AG04450 (cell line): ENCODE data around the gene GTF2IRD1. TPM values are rescaled to one million over a fixed set of nuclear protein-coding genes. Genes with fewer than 3 reads are reported as not detected.

Experiments
- CTCF ChIA-PET: fragments of 300-600, 350-600 bp; formaldehyde crosslinking; extraction: SDS; loops from one replicate; lab custom pipeline; 2022; ENCODE audit warnings: antibody characterized with exemption, inconsistent platforms; lab: Charles Lee
- POLR2A ChIA-PET: fragments of 350-600 bp; formaldehyde crosslinking; extraction: SDS; loops from one replicate; lab custom pipeline; 2021; ENCODE audit warnings: antibody characterized with exemption, inconsistent platforms; lab: Yijun Ruan, JAX
- DNase-seq: peaks from one replicate; pipeline ENCODE4 v3.0.0-alpha.2; 2011; ENCODE audit warnings: low read depth, low spot score
- H3K27ac ChIP-seq: one replicate; pipeline ENCODE4 v1.5.1; 2012; ENCODE audit warnings: low read depth, low read length, control low read depth
- H3K27me3 ChIP-seq: one replicate; pipeline ENCODE4 v1.6.0; 2012; ENCODE audit warnings: low read length; ENCODE audit not compliant: control insufficient read depth, insufficient read depth
- H3K4me3 ChIP-seq: 2 replicates; pipeline ENCODE4 v1.5.1; 2011; ENCODE audit warnings: mild to moderate bottlenecking, low read depth, low read length, control low read depth
- H3K9me3 ChIP-seq: 2 replicates; pipeline ENCODE4 v1.5.1; 2012; ENCODE audit warnings: low read length; ENCODE audit not compliant: control insufficient read depth, insufficient read depth
- CTCF ChIP-seq: IDR thresholded peaks from 2 replicates; pipeline ENCODE4 v1.5.1; 2011; ENCODE audit warnings: low read depth, low read length, control low read depth, inconsistent platforms
- polyA plus RNA-seq: library from polyadenylated mRNA; depleted of rRNA; stranded (reverse); fragments of >200 nt; gene quantifications from 2 replicates; pipeline ENCODE4 v1.2.3, GENCODE V29; 2011

GTF2IRD1 gene
- polyA plus RNA-seq, 1 experiment = 23.5 TPM

- CTCF ChIA-PET = no interaction called here
- Histone ChIP-seq H3K9me3 (no peaks in the 10 kb centered on the region), H3K27me3 (no peaks in the 10 kb centered on the region), H3K27ac (no peak overlapping the region), H3K4me3 (no peak overlapping the region)
- TF ChIP-seq CTCF = no peak
- DNase-seq = no peak
- POLR2A ChIA-PET = no interaction called here
These were observed 21.7 kb downstream of the GTF2IRD1 start for GRCh38 chr7:74475243-74475986.

- no peak for DNase-seq
- H3K27me3 ChIP-seq = no peaks in the 10 kb centered on the region
- POLR2A ChIA-PET = no interaction called here
These were observed 22.3 kb downstream of the GTF2IRD1 start for GRCh38 chr7:74475987-74476350.

GRCh38 chr7:74476626-74477025, 22.9 kb downstream of the GTF2IRD1 start:
- TF ChIP-seq CTCF = no peak
- Histone ChIP-seq H3K27ac (peak overlapping the region; percentile 31), H3K27me3 (no peaks in the 10 kb centered on the region), H3K9me3 (no peaks in the 10 kb centered on the region), H3K4me3 (no peak overlapping the region)
- ChIA-PET CTCF (interaction anchor here (0.6 kb wide), 1 partner anchor 71 kb away, joined by 3 read pairs; no protein-coding TSS in a partner anchor), POLR2A (no interaction called here)
- no peak for DNase-seq

More at GRCh38 chr7:74475987-74476350, 22.3 kb downstream of the GTF2IRD1 start:
- Histone ChIP-seq H3K27ac (no peak overlapping the region), H3K4me3 (no peak overlapping the region), H3K9me3 (no peaks in the 10 kb centered on the region)
- no peak for TF ChIP-seq CTCF
- CTCF ChIA-PET = no interaction called here

- no peak for TF ChIP-seq CTCF
- POLR2A ChIA-PET = interaction anchor here (0.6 to 0.9 kb wide), 4 partner anchors 30 to 199 kb away, joined by 3 to 5 read pairs (median 4); no protein-coding TSS in a partner anchor
- H3K4me3 ChIP-seq = no peak overlapping the region
- CTCF ChIA-PET = no interaction called here
- no peaks in the 10 kb centered on the region for H3K9me3 ChIP-seq
- DNase-seq = no peak
- peak overlapping the region; percentile 91 for H3K27ac ChIP-seq
- no peaks in the 10 kb centered on the region for H3K27me3 ChIP-seq
These were observed 25.0 kb downstream of the GTF2IRD1 start for GRCh38 chr7:74478671-74479065.

- Histone ChIP-seq H3K27ac (peak overlapping the region; percentile 98), H3K9me3 (no peaks in the 10 kb centered on the region), H3K4me3 (no peak overlapping the region), H3K27me3 (no peaks in the 10 kb centered on the region)
- CTCF ChIA-PET = interaction anchor here (0.6 to 0.7 kb wide), 2 partner anchors 31 to 60 kb away, joined by 3 to 4 read pairs; no protein-coding TSS in a partner anchor
- no peak for DNase-seq
- POLR2A ChIA-PET = interaction anchor here (0.7 to 1.2 kb wide), 3 partner anchors 26 to 394 kb away, joined by 4 to 5 read pairs (median 4); no protein-coding TSS in a partner anchor
- no peak for TF ChIP-seq CTCF
These were observed 25.5 kb downstream of the GTF2IRD1 start for GRCh38 chr7:74479066-74479781.
